ENCODE results near the gene ASMT. TPM values are rescaled to one million over a fixed set of nuclear protein-coding genes. Genes with fewer than 3 reads are reported as not detected.

The ASMT gene
- total RNA-seq, 4 donors from 2014 or later = 0.63 to 4.7 TPM; not detected in 2

- TF ChIP-seq POLR2A (IDR thresholded peaks at IDR 0.05) (no peak), EP300 (IDR thresholded peaks at IDR 0.05) (no peak)
- TF ChIP-seq, protein P1, sequence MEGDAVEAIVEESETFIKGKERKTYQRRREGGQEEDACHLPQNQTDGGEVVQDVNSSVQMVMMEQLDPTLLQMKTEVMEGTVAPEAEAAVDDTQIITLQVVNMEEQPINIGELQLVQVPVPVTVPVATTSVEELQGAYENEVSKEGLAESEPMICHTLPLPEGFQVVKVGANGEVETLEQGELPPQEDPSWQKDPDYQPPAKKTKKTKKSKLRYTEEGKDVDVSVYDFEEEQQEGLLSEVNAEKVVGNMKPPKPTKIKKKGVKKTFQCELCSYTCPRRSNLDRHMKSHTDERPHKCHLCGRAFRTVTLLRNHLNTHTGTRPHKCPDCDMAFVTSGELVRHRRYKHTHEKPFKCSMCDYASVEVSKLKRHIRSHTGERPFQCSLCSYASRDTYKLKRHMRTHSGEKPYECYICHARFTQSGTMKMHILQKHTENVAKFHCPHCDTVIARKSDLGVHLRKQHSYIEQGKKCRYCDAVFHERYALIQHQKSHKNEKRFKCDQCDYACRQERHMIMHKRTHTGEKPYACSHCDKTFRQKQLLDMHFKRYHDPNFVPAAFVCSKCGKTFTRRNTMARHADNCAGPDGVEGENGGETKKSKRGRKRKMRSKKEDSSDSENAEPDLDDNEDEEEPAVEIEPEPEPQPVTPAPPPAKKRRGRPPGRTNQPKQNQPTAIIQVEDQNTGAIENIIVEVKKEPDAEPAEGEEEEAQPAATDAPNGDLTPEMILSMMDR (IDR thresholded peaks at IDR 0.05) = no peak
- no peak overlapping the region for H3K27ac ChIP-seq
- 85 to 94% methylated on average over 15 of the region's 15 CpGs for WGBS, 2 donors
- peak overlapping the region in 1 of 4 donors; percentile 6 for H3K4me3 ChIP-seq
- peaks cover 0 to 13% (median 0%) of the 10 kb centered on the region in 4 donors for H3K9me3 ChIP-seq
- no peak for DNase-seq (ENCODE audit: low spot score in 2 of 2)
- H3K36me3 ChIP-seq = no peaks in the 10 kb centered on the region
- H3K27me3 ChIP-seq = no peaks in the 10 kb centered on the region
- peaks cover 0 to 11% (median 0%) of the 10 kb centered on the region in 4 donors for H3K4me1 ChIP-seq
Measured at GRCh38 chrX:1661922-1662221, 47.0 kb downstream of the ASMT start.

GRCh38 chrX:1667566-1667965 lies 52.7 kb downstream of the ASMT start:
- TF ChIP-seq, protein P1 (IDR thresholded peaks at IDR 0.05) = no peak
- no peak for TF ChIP-seq EP300 (IDR thresholded peaks at IDR 0.05)
- no peak for TF ChIP-seq POLR2A (IDR thresholded peaks at IDR 0.05)
- no peak for DNase-seq (ENCODE audit: low spot score in 2 of 2)
- H3K36me3 ChIP-seq = no peaks in the 10 kb centered on the region

GRCh38 chrX:1673337-1673736 lies 58.5 kb downstream of the ASMT start:
- Histone ChIP-seq H3K27me3 (no peaks in the 10 kb centered on the region), H3K9me3 (peaks cover 0 to 4% (median 0%) of the 10 kb centered on the region in 4 donors), H3K36me3 (no peaks in the 10 kb centered on the region), H3K27ac (no peak overlapping the region), H3K4me1 (no peaks in the 10 kb centered on the region), H3K4me3 (no peak overlapping the region)
- 78 to 79% methylated on average over 7 of the region's 7 CpGs for WGBS, 2 donors
- no peak for DNase-seq (ENCODE audit: low spot score in 2 of 2)
- TF ChIP-seq, protein P1 (IDR thresholded peaks at IDR 0.05) = peak in 3 of 5 experiments; percentile 22 to 39 (median 24)
- TF ChIP-seq EP300 (IDR thresholded peaks at IDR 0.05) = no peak

More at GRCh38 chrX:1667566-1667965, 52.7 kb downstream of the ASMT start:
- H3K4me3 ChIP-seq = no peak overlapping the region
- H3K4me1 ChIP-seq = no peaks in the 10 kb centered on the region
- no peak overlapping the region for H3K27ac ChIP-seq
- peaks cover 0 to 25% (median 0%) of the 10 kb centered on the region in 4 donors for H3K9me3 ChIP-seq
- 64 to 75% methylated on average over 6 of the region's 6 CpGs for WGBS, 2 donors
- H3K27me3 ChIP-seq = no peaks in the 10 kb centered on the region

DNA sequence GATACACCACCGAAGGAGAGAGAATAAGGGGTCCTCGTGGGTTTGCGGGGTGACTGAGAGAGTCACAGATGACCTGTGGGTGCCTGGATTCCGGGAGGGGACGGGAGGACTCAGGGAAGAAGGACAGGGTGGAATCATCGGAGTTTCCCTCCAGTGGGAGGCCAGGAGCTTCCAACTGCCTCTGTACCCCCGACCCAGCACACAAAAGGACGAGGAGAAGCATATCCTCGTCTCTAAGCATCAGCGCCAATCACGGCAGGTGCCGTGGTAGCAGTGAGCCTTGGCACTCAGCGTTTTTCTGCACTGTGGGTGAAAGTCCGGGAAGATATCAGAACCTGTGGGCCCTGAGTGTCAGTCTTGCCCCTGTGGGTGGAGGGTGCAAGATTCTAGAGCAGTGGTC lies 62.0 kb downstream of the ASMT start:
- no peak overlapping the region for H3K27ac ChIP-seq
- no peaks in the 10 kb centered on the region for H3K36me3 ChIP-seq
- H3K9me3 ChIP-seq = no peaks in the 10 kb centered on the region
- TF ChIP-seq POLR2A (IDR thresholded peaks at IDR 0.05) (no peak), EP300 (IDR thresholded peaks at IDR 0.05) (no peak)
- TF ChIP-seq, protein P1 (IDR thresholded peaks at IDR 0.05) = no peak
- WGBS, 2 donors = 86 to 91% methylated on average over 14 of the region's 14 CpGs
- no peaks in the 10 kb centered on the region for H3K4me1 ChIP-seq
- H3K4me3 ChIP-seq = no peak overlapping the region
- no peak for DNase-seq (ENCODE audit: low spot score in 2 of 2)
- no peaks in the 10 kb centered on the region for H3K27me3 ChIP-seq

- Histone ChIP-seq H3K27me3 (no peaks in the 10 kb centered on the region), H3K4me1 (no peaks in the 10 kb centered on the region), H3K27ac (no peak overlapping the region), H3K36me3 (no peaks in the 10 kb centered on the region), H3K9me3 (peaks cover 0 to 11% (median 0%) of the 10 kb centered on the region in 4 donors), H3K4me3 (no peak overlapping the region)
- WGBS, 2 donors = 43 to 52% methylated on average over 9 of the region's 9 CpGs
- no peak for DNase-seq (ENCODE audit: low spot score in 2 of 2)
- no peak for TF ChIP-seq EP300 (IDR thresholded peaks at IDR 0.05)
- TF ChIP-seq, protein P1 (IDR thresholded peaks at IDR 0.05) = no peak
- TF ChIP-seq POLR2A (IDR thresholded peaks at IDR 0.05) = no peak
Measured at GRCh38 chrX:1679238-1679637, 64.4 kb downstream of the ASMT start.

All from tibial nerve (tissue), 4 donors.